Choroid plexus epithelial cell (primary cell): ENCODE measurements around the gene OIP5.
A peak's percentile ranks its signal among the peaks of the same experiment; 100 is the strongest.
"Not testable (repeated sequence)": the region's sequence is repeated elsewhere in the genome, so short reads cannot be mapped to it uniquely, and the experiment has no call there.

ENCODE experiments used
- DNase-seq: peaks from one replicate; pipeline ENCODE4 v3.0.0-alpha.2; 2010; ENCODE audit warnings: low read depth
- H3K4me3 ChIP-seq: 2 replicates; pipeline ENCODE4 v1.5.1; 2011; ENCODE audit warnings: low read depth, mild to moderate bottlenecking, control low read depth, low read length, moderate library complexity
- TF ChIP-seq, protein P1 (sequence below): conservative IDR thresholded peaks from 2 replicates; pipeline ENCODE4 v1.5.1; 2011; ENCODE audit warnings: low read depth, mild to moderate bottlenecking, control low read depth, inconsistent platforms, low read length, moderate library complexity

Gene OIP5

DNA sequence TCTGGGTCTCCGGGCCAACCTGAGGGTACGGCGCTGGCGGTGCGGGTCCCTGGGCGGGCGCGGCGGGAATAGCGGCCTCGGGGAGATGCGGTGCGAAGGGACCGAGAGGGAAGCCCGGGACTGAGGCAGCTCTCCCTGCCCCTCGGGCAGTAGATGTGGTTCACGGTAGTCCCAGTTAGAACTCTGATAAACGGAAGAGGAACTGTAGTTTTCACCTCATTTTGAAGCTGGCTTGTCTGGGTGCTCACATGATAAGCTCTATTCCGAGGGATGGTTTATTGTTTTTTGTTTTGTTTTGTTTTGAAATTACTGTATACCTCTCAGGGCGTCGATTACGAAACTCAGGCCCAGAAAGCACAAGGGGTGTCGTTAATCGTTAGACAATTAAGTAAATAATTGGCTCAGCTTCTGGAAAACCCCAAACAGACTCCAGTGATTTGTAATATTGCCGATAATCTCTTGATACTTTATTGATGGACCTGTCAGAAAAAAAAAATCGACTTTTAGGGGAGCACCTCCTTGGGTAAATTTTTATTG, 703 bp upstream of the OIP5 start:
- H3K4me3 ChIP-seq = peak overlapping the region; percentile 80
- DNase-seq = peak; percentile 46
- TF ChIP-seq, protein P1, sequence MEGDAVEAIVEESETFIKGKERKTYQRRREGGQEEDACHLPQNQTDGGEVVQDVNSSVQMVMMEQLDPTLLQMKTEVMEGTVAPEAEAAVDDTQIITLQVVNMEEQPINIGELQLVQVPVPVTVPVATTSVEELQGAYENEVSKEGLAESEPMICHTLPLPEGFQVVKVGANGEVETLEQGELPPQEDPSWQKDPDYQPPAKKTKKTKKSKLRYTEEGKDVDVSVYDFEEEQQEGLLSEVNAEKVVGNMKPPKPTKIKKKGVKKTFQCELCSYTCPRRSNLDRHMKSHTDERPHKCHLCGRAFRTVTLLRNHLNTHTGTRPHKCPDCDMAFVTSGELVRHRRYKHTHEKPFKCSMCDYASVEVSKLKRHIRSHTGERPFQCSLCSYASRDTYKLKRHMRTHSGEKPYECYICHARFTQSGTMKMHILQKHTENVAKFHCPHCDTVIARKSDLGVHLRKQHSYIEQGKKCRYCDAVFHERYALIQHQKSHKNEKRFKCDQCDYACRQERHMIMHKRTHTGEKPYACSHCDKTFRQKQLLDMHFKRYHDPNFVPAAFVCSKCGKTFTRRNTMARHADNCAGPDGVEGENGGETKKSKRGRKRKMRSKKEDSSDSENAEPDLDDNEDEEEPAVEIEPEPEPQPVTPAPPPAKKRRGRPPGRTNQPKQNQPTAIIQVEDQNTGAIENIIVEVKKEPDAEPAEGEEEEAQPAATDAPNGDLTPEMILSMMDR = no peak

DNA sequence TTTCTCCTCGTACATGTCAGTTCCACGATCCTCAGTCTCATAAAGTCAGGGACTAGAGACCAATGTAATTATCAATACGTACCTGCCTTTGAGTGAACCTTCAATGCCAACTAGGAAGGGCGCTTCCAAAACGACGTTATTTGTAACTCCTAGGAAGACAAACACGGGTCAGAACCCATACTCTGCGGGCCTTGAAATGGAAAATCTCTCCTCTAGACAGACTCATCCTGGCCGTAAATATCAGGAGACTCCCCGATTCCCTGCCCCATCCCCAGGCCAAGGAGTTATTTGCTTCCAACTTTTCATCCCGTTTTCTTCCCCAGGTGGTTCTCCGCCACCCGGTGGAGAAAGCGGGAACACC, 578 bp downstream of the OIP5 start:
- peak; percentile 63 for DNase-seq
- TF ChIP-seq, protein P1 = peak; percentile 82
- peak overlapping the region; percentile 97 for H3K4me3 ChIP-seq

DNA sequence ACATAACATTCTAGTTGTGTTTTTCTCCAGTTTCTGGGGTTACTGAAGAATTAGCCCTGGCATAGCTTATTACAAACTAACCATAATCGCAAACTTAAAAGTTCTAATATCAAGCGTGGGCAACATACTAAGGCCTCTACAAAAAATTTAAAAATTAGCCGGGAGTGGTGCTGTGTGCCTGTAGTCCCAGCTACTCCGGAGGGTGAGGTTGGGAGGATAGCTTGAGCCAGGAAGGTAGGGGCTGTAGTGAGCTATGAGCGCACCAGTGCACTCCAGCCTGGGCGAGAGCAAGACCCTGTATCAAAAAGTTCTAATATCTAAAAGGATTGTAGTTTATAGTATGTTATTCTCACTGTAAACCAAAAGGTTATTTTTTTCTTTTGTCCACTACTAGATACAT, 1.1 kb downstream of the OIP5 start:
- no peak for DNase-seq
- no peak overlapping the region for H3K4me3 ChIP-seq
- TF ChIP-seq, protein P1 = no peak

DNA sequence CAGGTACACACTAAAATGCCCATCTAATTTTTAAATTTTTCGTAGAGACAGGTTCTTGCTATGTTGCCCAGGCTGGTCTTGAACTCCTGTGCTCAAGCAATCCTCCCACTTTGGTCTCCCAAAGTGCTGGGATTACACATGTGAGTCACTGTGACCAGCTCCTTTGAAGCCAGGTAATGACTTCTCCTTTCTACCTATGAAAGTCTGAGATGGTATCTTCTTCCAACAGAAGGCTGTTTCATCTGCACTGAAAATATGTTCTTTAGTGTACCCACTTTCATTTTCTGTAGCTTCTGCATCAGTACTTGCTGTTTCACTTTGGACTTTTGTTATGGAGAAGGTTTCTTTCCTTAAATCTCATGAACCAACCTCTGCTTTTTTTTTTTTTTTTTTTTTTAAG, 8.8 kb downstream of the OIP5 start:
- no peak overlapping the region for H3K4me3 ChIP-seq
- no peak for DNase-seq
- TF ChIP-seq, protein P1 = no peak

DNA sequence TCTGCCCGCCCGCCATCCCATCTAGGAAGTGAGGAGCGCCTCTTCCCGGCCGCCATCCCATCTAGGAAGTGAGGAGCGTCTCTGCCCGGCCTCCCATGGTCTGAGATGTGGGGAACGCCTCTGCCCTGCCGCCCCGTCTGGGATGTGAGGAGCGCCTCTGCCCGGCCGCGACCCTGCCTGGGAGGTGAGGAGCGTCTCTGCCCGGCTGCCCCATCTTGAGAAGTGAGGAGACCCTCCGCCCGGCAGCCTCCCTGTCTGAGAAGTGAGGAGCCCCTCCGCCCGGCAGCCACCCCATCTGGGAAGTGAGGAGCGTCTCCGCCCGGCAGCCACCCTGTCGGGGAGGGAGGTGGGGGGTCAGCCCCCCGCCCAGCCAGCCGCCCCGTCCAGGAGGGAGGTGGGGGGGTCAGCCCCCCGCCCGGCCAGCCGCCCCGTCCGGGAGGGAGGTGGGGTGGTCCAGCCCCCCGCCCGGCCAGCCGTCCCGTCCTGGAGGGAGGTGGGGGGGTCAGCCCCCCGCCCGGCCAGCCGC, 11.5 kb downstream of the OIP5 start:
- DNase-seq, H3K4me3 ChIP-seq: not testable (repeated sequence)

DNA sequence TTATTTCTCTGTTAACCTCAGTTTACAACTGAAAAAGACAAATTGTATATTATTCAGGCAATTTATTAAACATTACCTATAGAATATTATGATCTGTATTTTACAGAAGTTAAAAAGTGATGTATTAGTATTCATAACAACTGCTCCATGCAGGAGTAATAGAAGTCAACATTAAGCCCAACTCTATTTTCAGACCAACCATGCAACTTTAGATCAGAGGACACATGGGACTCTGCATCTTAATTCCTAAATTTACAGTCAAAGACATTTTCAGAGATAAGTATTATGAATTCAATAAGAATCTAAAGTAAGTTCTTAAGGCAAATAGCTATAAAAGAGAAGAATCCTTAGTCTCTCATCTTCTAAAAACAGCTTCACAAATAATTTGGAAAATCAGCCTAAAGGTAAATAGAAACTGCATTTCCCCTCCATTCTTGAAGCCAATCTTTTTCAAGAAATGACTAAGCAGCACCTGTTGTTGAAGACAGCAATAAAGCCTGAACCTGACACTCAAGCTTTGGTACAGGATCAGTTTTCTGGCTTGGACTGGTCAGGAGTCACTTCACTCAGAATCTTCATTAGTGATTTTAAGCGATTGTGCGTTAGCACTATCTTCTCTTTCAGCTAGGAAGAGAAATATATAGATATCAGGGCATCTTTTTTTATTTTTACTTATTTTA, 23.0 kb downstream of the OIP5 start:
- TF ChIP-seq, protein P1 = no peak
- no peak overlapping the region for H3K4me3 ChIP-seq
- DNase-seq = no peak

DNA sequence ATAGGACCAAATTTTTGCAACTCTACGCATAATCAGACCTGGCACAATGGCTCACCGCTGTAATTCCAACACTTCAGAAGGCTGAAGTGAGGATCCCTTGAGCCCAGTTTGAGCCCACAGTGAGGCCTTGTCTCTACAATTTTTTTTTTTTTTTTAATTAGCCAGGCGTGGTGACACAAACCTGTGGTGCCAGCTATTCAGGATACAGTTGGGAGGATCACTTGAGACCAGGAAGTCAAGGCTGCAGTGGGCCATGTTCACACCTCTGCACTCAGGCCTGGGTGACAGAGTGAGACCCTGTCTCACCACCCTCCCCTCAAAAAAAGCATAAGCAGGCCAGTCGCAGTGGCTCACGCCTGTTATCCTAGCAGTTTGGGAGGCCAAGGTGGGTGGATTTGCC, 24.7 kb downstream of the OIP5 start:
- no peak overlapping the region for H3K4me3 ChIP-seq
- TF ChIP-seq, protein P1 = no peak
- DNase-seq = no peak
